Kidney epithelial cell (primary cell): ENCODE measurements around the gene FAR1. TPM values are rescaled to one million over a fixed set of nuclear protein-coding genes. Genes with fewer than 3 reads are reported as not detected.

Experiments
- DNase-seq: peaks from one replicate; pipeline ENCODE4 v3.0.0-alpha.2; 2010; ENCODE audit warnings: low read depth
- H3K27me3 ChIP-seq: 2 replicates; pipeline ENCODE4 v1.6.0; 2011; ENCODE audit warnings: low read length; ENCODE audit not compliant: control insufficient read depth, insufficient read depth
- H3K36me3 ChIP-seq: 2 replicates; pipeline ENCODE4 v1.5.1; 2011; ENCODE audit warnings: low read length; ENCODE audit not compliant: control insufficient read depth, insufficient read depth
- H3K4me3 ChIP-seq: 2 replicates; pipeline ENCODE4 v1.5.1; 2011; ENCODE audit warnings: low read depth, mild to moderate bottlenecking, control low read depth, low read length
- total RNA-seq: library from RNA; depleted of rRNA; stranded (reverse); fragments of >200 nt; gene quantifications from 2 replicates; pipeline ENCODE4 v1.2.3, GENCODE V29; 2015
- TF ChIP-seq, protein P1 (sequence below): IDR thresholded peaks from 2 replicates; pipeline ENCODE4 v1.5.1; 2011; ENCODE audit warnings: mild to moderate bottlenecking, moderate library complexity, low read length, control low read depth, inconsistent platforms; ENCODE audit not compliant: insufficient read depth, poor library complexity, severe bottlenecking

FAR1 gene
- total RNA-seq, 1 donor from 2014 or later, result 35.1 TPM

DNA sequence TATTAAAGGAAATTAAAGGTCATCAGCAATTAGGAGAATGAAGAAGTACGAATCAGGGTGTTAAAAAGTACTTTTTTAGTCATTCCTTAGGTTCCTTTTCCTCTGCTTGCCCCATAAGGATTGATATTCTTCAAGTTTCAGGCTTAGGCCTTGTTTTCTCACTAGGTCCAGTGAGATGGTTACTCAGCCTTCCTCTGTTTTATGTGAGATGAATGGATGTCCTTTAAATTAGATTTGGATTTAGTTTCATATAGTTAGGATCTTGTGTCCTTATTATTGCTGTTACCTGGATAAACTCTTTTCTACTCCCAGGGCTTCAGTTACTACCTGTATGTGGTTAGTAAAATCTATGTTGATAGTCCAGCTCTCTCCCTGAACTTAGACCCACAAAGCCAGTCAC lies 29.2 kb downstream of the FAR1 start:
- H3K27me3 ChIP-seq, result no peaks in the 10 kb centered on the region

GRCh38 chr11:13698132-13698531 lies 29.7 kb downstream of the FAR1 start:
- DNase-seq, result no peak
- no peaks in the 10 kb centered on the region for H3K36me3 ChIP-seq
- TF ChIP-seq, protein P1, sequence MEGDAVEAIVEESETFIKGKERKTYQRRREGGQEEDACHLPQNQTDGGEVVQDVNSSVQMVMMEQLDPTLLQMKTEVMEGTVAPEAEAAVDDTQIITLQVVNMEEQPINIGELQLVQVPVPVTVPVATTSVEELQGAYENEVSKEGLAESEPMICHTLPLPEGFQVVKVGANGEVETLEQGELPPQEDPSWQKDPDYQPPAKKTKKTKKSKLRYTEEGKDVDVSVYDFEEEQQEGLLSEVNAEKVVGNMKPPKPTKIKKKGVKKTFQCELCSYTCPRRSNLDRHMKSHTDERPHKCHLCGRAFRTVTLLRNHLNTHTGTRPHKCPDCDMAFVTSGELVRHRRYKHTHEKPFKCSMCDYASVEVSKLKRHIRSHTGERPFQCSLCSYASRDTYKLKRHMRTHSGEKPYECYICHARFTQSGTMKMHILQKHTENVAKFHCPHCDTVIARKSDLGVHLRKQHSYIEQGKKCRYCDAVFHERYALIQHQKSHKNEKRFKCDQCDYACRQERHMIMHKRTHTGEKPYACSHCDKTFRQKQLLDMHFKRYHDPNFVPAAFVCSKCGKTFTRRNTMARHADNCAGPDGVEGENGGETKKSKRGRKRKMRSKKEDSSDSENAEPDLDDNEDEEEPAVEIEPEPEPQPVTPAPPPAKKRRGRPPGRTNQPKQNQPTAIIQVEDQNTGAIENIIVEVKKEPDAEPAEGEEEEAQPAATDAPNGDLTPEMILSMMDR, result no peak
- H3K27me3 ChIP-seq, result no peaks in the 10 kb centered on the region
- H3K4me3 ChIP-seq, result no peak overlapping the region

More for the DNA sequence above, 29.2 kb downstream of the FAR1 start:
- TF ChIP-seq, protein P1, result no peak
- no peak for DNase-seq
- no peak overlapping the region for H3K4me3 ChIP-seq
- H3K36me3 ChIP-seq, result no peaks in the 10 kb centered on the region

DNA sequence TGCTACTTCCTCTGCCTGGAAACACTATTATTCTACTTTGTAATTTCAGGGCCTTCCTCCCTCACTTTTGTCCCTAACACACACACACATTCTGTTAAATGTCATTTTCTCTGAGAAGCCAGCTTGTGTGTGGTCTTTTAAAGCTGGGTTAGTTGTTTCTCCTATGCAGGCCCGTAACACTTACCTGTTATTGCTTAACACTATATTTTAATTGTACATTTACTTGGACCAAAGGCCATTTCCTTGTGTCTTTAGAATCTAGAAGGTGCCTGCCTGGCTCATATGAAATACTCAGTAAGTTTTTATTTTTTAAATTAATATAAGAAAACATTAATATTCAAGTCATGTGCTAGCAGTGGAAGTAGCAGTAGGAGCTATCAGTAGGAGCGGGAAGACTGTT lies 30.6 kb downstream of the FAR1 start:
- H3K36me3 ChIP-seq, result no peaks in the 10 kb centered on the region

GRCh38 chr11:13699870-13700269 lies 31.4 kb downstream of the FAR1 start:
- Histone ChIP-seq H3K4me3 (no peak overlapping the region), H3K36me3 (no peaks in the 10 kb centered on the region), H3K27me3 (no peaks in the 10 kb centered on the region)
- no peak for DNase-seq
- TF ChIP-seq, protein P1, result no peak

More for the DNA sequence above, 30.6 kb downstream of the FAR1 start:
- no peak for DNase-seq
- Histone ChIP-seq H3K4me3 (no peak overlapping the region), H3K27me3 (no peaks in the 10 kb centered on the region)
- TF ChIP-seq, protein P1, result no peak

- Histone ChIP-seq H3K27me3 (no peaks in the 10 kb centered on the region), H3K36me3 (no peaks in the 10 kb centered on the region), H3K4me3 (no peak overlapping the region)
- TF ChIP-seq, protein P1, result no peak
- no peak for DNase-seq
Measured at GRCh38 chr11:13701506-13701905, 33.0 kb downstream of the FAR1 start.

- TF ChIP-seq, protein P1, result no peak
- H3K27me3 ChIP-seq, result no peaks in the 10 kb centered on the region
- no peak for DNase-seq
- no peaks in the 10 kb centered on the region for H3K36me3 ChIP-seq
- H3K4me3 ChIP-seq, result no peak overlapping the region
Measured at GRCh38 chr11:13702071-13702470, 33.6 kb downstream of the FAR1 start.
